SK-N-SH treated with all-trans-retinoic acid at 6 μM for 48 hours (cell line): ENCODE data around the gene CACNB4.

Experiments
- ATAC-seq: fragments of 200-7000 bp; cut with Tn5 transposase; 3 replicates; pipeline ENCODE4 v1.9.1; 2020; ENCODE audit warnings: mild to moderate bottlenecking, moderate library complexity
- ARNTL ChIP-seq: fragments of 450-650 bp; formaldehyde crosslinking; IDR thresholded peaks from 2 replicates; pipeline ENCODE4 v1.5.0; 2020; ENCODE audit warnings: low read depth, mild to moderate bottlenecking, moderate library complexity, borderline replicate concordance
- BACH2 ChIP-seq: fragments of 250-450 bp; sonication (Bioruptor Pico); IDR thresholded peaks from 2 replicates; pipeline ENCODE4 v1.9.0; 2021; ENCODE audit warnings: mild to moderate bottlenecking, borderline replicate concordance
- CSDC2 ChIP-seq: fragments of 250-450 bp; sonication (Bioruptor Pico); IDR thresholded peaks from 2 replicates; pipeline ENCODE4 v1.5.0; 2020; ENCODE audit warnings: mild to moderate bottlenecking, moderate library complexity
- CSRNP3 ChIP-seq: fragments of 250-450 bp; sonication (Bioruptor Pico); IDR thresholded peaks from 2 replicates; pipeline ENCODE4 v1.5.1; 2021; ENCODE audit warnings: mild to moderate bottlenecking, moderate library complexity
- ESRRG ChIP-seq: fragments of 250-450 bp; sonication (Bioruptor Pico); IDR thresholded peaks from 2 replicates; pipeline ENCODE4 v1.6.1; 2021; ENCODE audit warnings: mild to moderate bottlenecking
- GLIS3 ChIP-seq: fragments of 250-450 bp; sonication (Bioruptor Pico); IDR thresholded peaks from 2 replicates; pipeline ENCODE4 v1.5.0; 2020; ENCODE audit warnings: mild to moderate bottlenecking, moderate library complexity
- ISL1 ChIP-seq: fragments of 250-450 bp; sonication (Bioruptor Pico); IDR thresholded peaks from 2 replicates; pipeline ENCODE4 v2.1.2; 2022; ENCODE audit warnings: mild to moderate bottlenecking, moderate library complexity
- OSR1 ChIP-seq: fragments of 250-450 bp; sonication (Bioruptor Pico); IDR thresholded peaks from 2 replicates; pipeline ENCODE4 v1.8.0; 2022; ENCODE audit warnings: moderate library complexity, mild to moderate bottlenecking, inconsistent platforms
- POU6F1 ChIP-seq: fragments of 250-450 bp; sonication (Bioruptor Pico); IDR thresholded peaks from 2 replicates; pipeline ENCODE4 v1.8.0; 2021; ENCODE audit warnings: low read depth, mild to moderate bottlenecking, moderate library complexity, borderline replicate concordance
- PPARA ChIP-seq: fragments of 250-450 bp; sonication (Bioruptor Pico); IDR thresholded peaks from 2 replicates; pipeline ENCODE4 v1.5.0; 2020; ENCODE audit warnings: mild to moderate bottlenecking, borderline replicate concordance
- RARB ChIP-seq: fragments of 250-450 bp; sonication (Bioruptor Pico); IDR thresholded peaks from 2 replicates; pipeline ENCODE4 v1.8.0; 2021; ENCODE audit warnings: mild to moderate bottlenecking, moderate library complexity
- TCF4 ChIP-seq: fragments of 250-450 bp; sonication (Bioruptor Pico); IDR thresholded peaks from 2 replicates; pipeline ENCODE4 v1.8.0; 2021; ENCODE audit warnings: mild to moderate bottlenecking, moderate library complexity, borderline replicate concordance
- TSHZ2 ChIP-seq: fragments of 250-450 bp; sonication (Bioruptor Pico); IDR thresholded peaks from 2 replicates; pipeline ENCODE4 v1.5.0; 2020; ENCODE audit warnings: mild to moderate bottlenecking, moderate library complexity
- ZC3H10 ChIP-seq: fragments of 250-450 bp; sonication (Bioruptor Pico); IDR thresholded peaks from 2 replicates; pipeline ENCODE4 v1.5.1; 2021; ENCODE audit warnings: mild to moderate bottlenecking, moderate library complexity
- ZFP3 ChIP-seq: fragments of 250-450 bp; sonication (Bioruptor Pico); IDR thresholded peaks from 2 replicates; pipeline ENCODE4 v1.5.0; 2020; ENCODE audit warnings: mild to moderate bottlenecking, moderate library complexity
- ZFP30 ChIP-seq: fragments of 450-650 bp; formaldehyde crosslinking; IDR thresholded peaks from 2 replicates; pipeline ENCODE4 v1.5.0; 2022; ENCODE audit warnings: mild to moderate bottlenecking, moderate library complexity
- ZNF565 ChIP-seq: fragments of 450-650 bp; formaldehyde crosslinking; conservative IDR thresholded peaks from 2 replicates; pipeline ENCODE4 v1.5.0; 2020; ENCODE audit warnings: low read depth, mild to moderate bottlenecking, moderate library complexity
- ZNF70 ChIP-seq: fragments of 450-650 bp; formaldehyde crosslinking; IDR thresholded peaks from 2 replicates; pipeline ENCODE4 v1.5.0; 2020; ENCODE audit warnings: mild to moderate bottlenecking, moderate library complexity
- ZNF8 ChIP-seq: fragments of 450-650 bp; formaldehyde crosslinking; IDR thresholded peaks from 2 replicates; pipeline ENCODE4 v1.5.0; 2020; ENCODE audit warnings: mild to moderate bottlenecking, moderate library complexity
- TF ChIP-seq, protein P1 (sequence below): fragments of 250-450 bp; sonication (Bioruptor Pico); IDR thresholded peaks from 2 replicates; pipeline ENCODE4 v1.8.0; 2020; ENCODE audit warnings: mild to moderate bottlenecking, moderate library complexity, borderline replicate concordance
- TF ChIP-seq, protein P2 (sequence below): fragments of 250-450 bp; sonication (Bioruptor Pico); IDR thresholded peaks from 2 replicates; pipeline ENCODE4 v1.5.1; 2020; ENCODE audit warnings: low read depth, mild to moderate bottlenecking, moderate library complexity

CACNB4 gene

GRCh38 chr2:151805343-151805742 is 293.5 kb downstream of the CACNB4 start (continued):
- TF ChIP-seq POU6F1 (CRISPR knock-in tag) = no peak

DNA sequence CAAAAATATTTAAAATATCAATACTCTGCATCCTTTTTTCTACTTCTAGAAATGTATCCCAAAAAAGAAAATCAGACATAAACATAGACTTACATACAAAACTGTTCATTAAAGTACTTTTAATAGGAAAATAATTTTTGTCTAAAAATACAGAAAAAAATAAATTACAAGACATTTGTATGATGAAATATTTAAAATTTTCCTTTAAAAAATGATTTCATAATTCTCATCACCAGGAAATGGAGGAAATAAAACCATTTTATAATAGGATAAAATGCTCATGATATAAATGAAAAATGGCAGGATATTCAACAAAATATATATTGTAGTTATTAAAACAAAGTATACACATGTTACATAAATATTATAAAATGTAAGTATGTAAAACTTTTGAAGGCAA is 295.0 kb downstream of the CACNB4 start:
- no peak for ATAC-seq
- TF ChIP-seq TSHZ2 (no peak), CSDC2 (CRISPR knock-in tag) (no peak), ZNF8 (no peak), ZC3H10 (CRISPR knock-in tag) (no peak), ISL1 (CRISPR knock-in tag) (no peak), ZFP30 (CRISPR knock-in tag) (no peak), ESRRG (CRISPR knock-in tag) (no peak), ZNF70 (CRISPR knock-in tag) (no peak), GLIS3 (CRISPR knock-in tag) (no peak), TCF4 (no peak), PPARA (CRISPR knock-in tag) (no peak), POU6F1 (CRISPR knock-in tag) (no peak), OSR1 (CRISPR knock-in tag) (no peak), CSRNP3 (CRISPR knock-in tag) (no peak), BACH2 (CRISPR knock-in tag) (no peak), ZFP3 (no peak)

GRCh38 chr2:151802315-151802714 is 296.5 kb downstream of the CACNB4 start:
- ATAC-seq = no peak

More at GRCh38 chr2:151802315-151802714, 296.5 kb downstream of the CACNB4 start:
- TF ChIP-seq ARNTL (no peak), ZNF565 (CRISPR knock-in tag) (no peak), ZFP30 (CRISPR knock-in tag) (no peak), PPARA (CRISPR knock-in tag) (no peak), ZNF8 (no peak), ISL1 (CRISPR knock-in tag) (no peak), POU6F1 (CRISPR knock-in tag) (no peak), OSR1 (CRISPR knock-in tag) (no peak), RARB (CRISPR knock-in tag) (no peak), ZFP3 (no peak), ZC3H10 (CRISPR knock-in tag) (no peak)
- TF ChIP-seq, protein P1, sequence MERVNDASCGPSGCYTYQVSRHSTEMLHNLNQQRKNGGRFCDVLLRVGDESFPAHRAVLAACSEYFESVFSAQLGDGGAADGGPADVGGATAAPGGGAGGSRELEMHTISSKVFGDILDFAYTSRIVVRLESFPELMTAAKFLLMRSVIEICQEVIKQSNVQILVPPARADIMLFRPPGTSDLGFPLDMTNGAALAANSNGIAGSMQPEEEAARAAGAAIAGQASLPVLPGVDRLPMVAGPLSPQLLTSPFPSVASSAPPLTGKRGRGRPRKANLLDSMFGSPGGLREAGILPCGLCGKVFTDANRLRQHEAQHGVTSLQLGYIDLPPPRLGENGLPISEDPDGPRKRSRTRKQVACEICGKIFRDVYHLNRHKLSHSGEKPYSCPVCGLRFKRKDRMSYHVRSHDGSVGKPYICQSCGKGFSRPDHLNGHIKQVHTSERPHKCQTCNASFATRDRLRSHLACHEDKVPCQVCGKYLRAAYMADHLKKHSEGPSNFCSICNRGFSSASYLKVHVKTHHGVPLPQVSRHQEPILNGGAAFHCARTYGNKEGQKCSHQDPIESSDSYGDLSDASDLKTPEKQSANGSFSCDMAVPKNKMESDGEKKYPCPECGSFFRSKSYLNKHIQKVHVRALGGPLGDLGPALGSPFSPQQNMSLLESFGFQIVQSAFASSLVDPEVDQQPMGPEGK = no peak
- TF ChIP-seq, protein P2, sequence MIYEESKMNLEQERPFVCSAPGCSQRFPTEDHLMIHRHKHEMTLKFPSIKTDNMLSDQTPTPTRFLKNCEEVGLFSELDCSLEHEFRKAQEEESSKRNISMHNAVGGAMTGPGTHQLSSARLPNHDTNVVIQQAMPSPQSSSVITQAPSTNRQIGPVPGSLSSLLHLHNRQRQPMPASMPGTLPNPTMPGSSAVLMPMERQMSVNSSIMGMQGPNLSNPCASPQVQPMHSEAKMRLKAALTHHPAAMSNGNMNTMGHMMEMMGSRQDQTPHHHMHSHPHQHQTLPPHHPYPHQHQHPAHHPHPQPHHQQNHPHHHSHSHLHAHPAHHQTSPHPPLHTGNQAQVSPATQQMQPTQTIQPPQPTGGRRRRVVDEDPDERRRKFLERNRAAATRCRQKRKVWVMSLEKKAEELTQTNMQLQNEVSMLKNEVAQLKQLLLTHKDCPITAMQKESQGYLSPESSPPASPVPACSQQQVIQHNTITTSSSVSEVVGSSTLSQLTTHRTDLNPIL (CRISPR knock-in tag) = no peak
- TF ChIP-seq, all 23 proteins: peak for 0
